ENCODE data around the gene TBX15.

The TBX15 gene

DNA sequence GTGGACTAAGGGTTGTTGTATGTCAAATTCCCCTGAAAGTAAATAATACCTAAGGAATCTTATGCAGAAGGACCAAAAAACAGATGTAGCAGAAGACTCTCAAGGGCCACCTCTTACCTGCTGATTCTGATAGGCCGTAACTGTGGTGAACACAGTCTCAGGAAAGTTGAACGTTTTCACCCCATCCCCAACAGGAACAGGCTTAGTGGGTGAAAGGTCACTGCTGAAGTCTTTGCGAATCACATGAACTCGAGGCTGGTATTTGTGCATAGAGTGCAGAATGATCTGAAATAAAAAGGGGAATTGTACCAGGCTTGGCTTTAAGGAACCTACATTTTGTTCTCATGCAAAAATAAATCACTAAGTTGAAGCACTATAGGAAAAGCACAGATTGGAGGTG lies 64.8 kb downstream of the TBX15 start:
- TF ChIP-seq EZH2phosphoT487 (IDR thresholded peaks at IDR 0.05; ENCODE audit: borderline replicate concordance, low read length) = no peak
- TF ChIP-seq CTCF (IDR thresholded peaks at IDR 0.05; ENCODE audit: low read depth, low read length, poor library complexity, severe bottlenecking) = no peak
- H3K4me1 ChIP-seq (ENCODE audit: control insufficient read depth, low read length) = peaks cover 9% of the 10 kb centered on the region
- no peaks in the 10 kb centered on the region for H3K9me2 ChIP-seq (replicated peaks; ENCODE audit: control insufficient read depth, low read length)
- no peaks in the 10 kb centered on the region for H4K20me1 ChIP-seq (ENCODE audit: control insufficient read depth, insufficient read depth, low read depth, low read length)
- no peaks in the 10 kb centered on the region for H3K36me3 ChIP-seq (ENCODE audit: control insufficient read depth, low read length)
- H3K4me3 ChIP-seq (ENCODE audit: low read length) = no peak overlapping the region
- no peak overlapping the region for H3K4me2 ChIP-seq (ENCODE audit: low read length)
- H3F3A ChIP-seq (ENCODE audit: control insufficient read depth, insufficient read depth) = no peaks in the 10 kb centered on the region
- no peaks in the 10 kb centered on the region for H3K79me2 ChIP-seq (ENCODE audit: control insufficient read depth, low read length)
- H3K27me3 ChIP-seq (ENCODE audit: control insufficient read depth, low read length) = no peaks in the 10 kb centered on the region; the same call in 1 of the 2 replicates
- H3K9me3 ChIP-seq (ENCODE audit: control insufficient read depth, insufficient read depth, low read length) = no peaks in the 10 kb centered on the region
- no peak overlapping the region for H3K27ac ChIP-seq (ENCODE audit: low read depth, low read length)

DNA sequence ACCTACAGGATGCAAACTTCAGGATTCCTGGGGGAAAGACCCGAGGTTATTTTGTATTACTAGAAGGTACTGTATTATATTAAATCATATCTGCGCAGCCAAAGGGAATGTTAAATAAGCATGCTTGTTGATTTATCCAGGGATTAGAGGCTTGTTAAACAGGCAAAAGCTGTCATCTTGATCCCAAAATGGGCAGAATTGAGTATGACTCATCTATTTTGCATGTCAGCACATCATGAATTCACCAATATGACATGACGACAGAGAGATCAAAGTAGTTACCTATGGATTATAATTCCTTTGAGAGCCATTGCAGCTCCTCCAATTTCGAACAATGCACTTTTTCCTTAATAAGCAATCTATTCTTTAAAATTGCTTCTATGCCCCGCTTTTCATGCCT lies 66.1 kb downstream of the TBX15 start:
- Histone ChIP-seq H3K4me2 (ENCODE audit: low read length) (no peak overlapping the region), H3K9me3 (ENCODE audit: control insufficient read depth, insufficient read depth, low read length) (no peaks in the 10 kb centered on the region), H3K9me2 (replicated peaks; ENCODE audit: control insufficient read depth, low read length) (no peaks in the 10 kb centered on the region), H3K27me3 (ENCODE audit: control insufficient read depth, low read length) (no peaks in the 10 kb centered on the region; the same call in 1 of the 2 replicates), H3F3A (ENCODE audit: control insufficient read depth, insufficient read depth) (no peaks in the 10 kb centered on the region), H3K27ac (ENCODE audit: low read depth, low read length) (no peak overlapping the region), H3K79me2 (ENCODE audit: control insufficient read depth, low read length) (no peaks in the 10 kb centered on the region), H3K4me3 (ENCODE audit: low read length) (no peak overlapping the region), H4K20me1 (ENCODE audit: control insufficient read depth, insufficient read depth, low read depth, low read length) (no peaks in the 10 kb centered on the region), H3K36me3 (ENCODE audit: control insufficient read depth, low read length) (no peaks in the 10 kb centered on the region), H3K4me1 (ENCODE audit: control insufficient read depth, low read length) (peaks cover 12% of the 10 kb centered on the region)
- TF ChIP-seq EZH2phosphoT487 (IDR thresholded peaks at IDR 0.05; ENCODE audit: borderline replicate concordance, low read length) = no peak

- Histone ChIP-seq H3F3A (ENCODE audit: control insufficient read depth, insufficient read depth) (no peaks in the 10 kb centered on the region), H3K79me2 (ENCODE audit: control insufficient read depth, low read length) (no peaks in the 10 kb centered on the region), H4K20me1 (ENCODE audit: control insufficient read depth, insufficient read depth, low read depth, low read length) (no peaks in the 10 kb centered on the region), H3K9me3 (ENCODE audit: control insufficient read depth, insufficient read depth, low read length) (no peaks in the 10 kb centered on the region), H3K36me3 (ENCODE audit: control insufficient read depth, low read length) (no peaks in the 10 kb centered on the region), H3K4me1 (ENCODE audit: control insufficient read depth, low read length) (peaks cover 12% of the 10 kb centered on the region), H3K4me2 (ENCODE audit: low read length) (no peak overlapping the region), H3K4me3 (ENCODE audit: low read length) (no peak overlapping the region), H3K27me3 (ENCODE audit: control insufficient read depth, low read length) (no peaks in the 10 kb centered on the region; the same call in 1 of the 2 replicates), H3K9me2 (replicated peaks; ENCODE audit: control insufficient read depth, low read length) (no peaks in the 10 kb centered on the region), H3K27ac (ENCODE audit: low read depth, low read length) (no peak overlapping the region)
- no peak for TF ChIP-seq CTCF (IDR thresholded peaks at IDR 0.05; ENCODE audit: low read depth, low read length, poor library complexity, severe bottlenecking)
- no peak for TF ChIP-seq EZH2phosphoT487 (IDR thresholded peaks at IDR 0.05; ENCODE audit: borderline replicate concordance, low read length)
Observed at GRCh38 chr1:118920124-118920717, 67.9 kb downstream of the TBX15 start.

DNA sequence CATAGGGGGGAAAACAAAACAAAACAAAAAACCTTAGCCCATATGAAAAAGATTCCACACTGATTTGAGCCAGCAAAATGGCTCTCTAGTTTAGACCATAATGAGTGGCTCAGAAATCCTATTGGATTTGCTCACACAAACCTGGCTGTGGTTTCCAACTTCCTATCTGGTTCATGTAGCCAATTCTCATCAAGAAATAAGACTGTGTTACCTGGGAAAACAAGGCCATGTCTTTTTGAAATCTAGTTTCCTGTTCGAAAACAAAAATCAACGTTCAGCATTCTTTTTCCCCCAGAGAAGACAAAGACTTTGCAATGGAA lies 69.2 kb downstream of the TBX15 start:
- no peaks in the 10 kb centered on the region; the same call in 1 of the 2 replicates for H3K27me3 ChIP-seq (ENCODE audit: control insufficient read depth, low read length)
- H4K20me1 ChIP-seq (ENCODE audit: control insufficient read depth, insufficient read depth, low read depth, low read length) = no peaks in the 10 kb centered on the region
- peak overlapping the region; percentile 20 for H3K4me2 ChIP-seq (ENCODE audit: low read length)
- H3K9me2 ChIP-seq (replicated peaks; ENCODE audit: control insufficient read depth, low read length) = no peaks in the 10 kb centered on the region
- H3K9me3 ChIP-seq (ENCODE audit: control insufficient read depth, insufficient read depth, low read length) = no peaks in the 10 kb centered on the region
- no peaks in the 10 kb centered on the region for H3K79me2 ChIP-seq (ENCODE audit: control insufficient read depth, low read length)
- no peak overlapping the region for H3K27ac ChIP-seq (ENCODE audit: low read depth, low read length)
- no peaks in the 10 kb centered on the region for H3K36me3 ChIP-seq (ENCODE audit: control insufficient read depth, low read length)
- H3K4me1 ChIP-seq (ENCODE audit: control insufficient read depth, low read length) = peaks cover 12% of the 10 kb centered on the region
- H3K4me3 ChIP-seq (ENCODE audit: low read length) = no peak overlapping the region
- no peak for TF ChIP-seq EZH2phosphoT487 (IDR thresholded peaks at IDR 0.05; ENCODE audit: borderline replicate concordance, low read length)
- TF ChIP-seq CTCF (IDR thresholded peaks at IDR 0.05; ENCODE audit: low read depth, low read length, poor library complexity, severe bottlenecking) = no peak
- no peaks in the 10 kb centered on the region for H3F3A ChIP-seq (ENCODE audit: control insufficient read depth, insufficient read depth)
